IMR-90 (cell line): ENCODE results near the gene OR1F1. TPM values are rescaled to one million over a fixed set of nuclear protein-coding genes. Genes with fewer than 3 reads are reported as not detected.

Experiments
- ATAC-seq: fragments of 200-7000 bp; cut with Tn5 transposase; 2 replicates; pipeline ENCODE4 v1.9.1; 2020; ENCODE audit warnings: low read depth, mild to moderate bottlenecking, moderate library complexity
- BruUV-seq: library from RNA; stranded (reverse); fragments of 400-500 nt; replicated peaks from 2 replicates; lab custom pipeline; 2021; lab: Mats Ljungman, UMichigan
- CTCF ChIA-PET: fragments of 300-600 bp; formaldehyde crosslinking; extraction: SDS; loops from one replicate; lab custom pipeline; 2021; ENCODE audit warnings: antibody characterized with exemption; lab: Yijun Ruan, JAX
- POLR2A ChIA-PET: fragments of 300-600 bp; sonication (Branson Sonifier 250); formaldehyde crosslinking; loops from one replicate; lab custom pipeline; 2022; ENCODE audit warnings: antibody characterized with exemption; ENCODE audit not compliant: unreplicated experiment; lab: Charles Lee
- DNase-seq: peaks from one replicate; pipeline ENCODE4 v3.0.0; 2013
- H2AFZ ChIP-seq: replicated peaks from 2 replicates; pipeline ENCODE3; 2013; ENCODE audit warnings: low read length, mild to moderate bottlenecking; ENCODE audit not compliant: poor library complexity
- H2AK5ac ChIP-seq: 2 replicates; pipeline ENCODE4 v1.6.1; 2013; ENCODE audit warnings: low read depth, low read length, inconsistent platforms
- H2AK9ac ChIP-seq: replicated peaks from 2 replicates; pipeline ENCODE3; 2013; ENCODE audit warnings: mild to moderate bottlenecking, low read depth, low read length, moderate library complexity; ENCODE audit not compliant: poor library complexity
- H2BK120ac ChIP-seq: 2 replicates; pipeline ENCODE4 v1.6.1; 2013; ENCODE audit warnings: low read depth, low read length, inconsistent platforms
- H2BK15ac ChIP-seq: 3 replicates; pipeline ENCODE4 v1.6.1; 2013; ENCODE audit warnings: low read depth, low read length, inconsistent platforms
- H2BK20ac ChIP-seq: 2 replicates; pipeline ENCODE4 v1.6.1; 2013; ENCODE audit warnings: low read depth, mild to moderate bottlenecking, inconsistent platforms, low read length, moderate library complexity
- H2BK5ac ChIP-seq: 2 replicates; pipeline ENCODE4 v1.6.1; 2013; ENCODE audit warnings: mild to moderate bottlenecking, low read depth, low read length, inconsistent platforms; ENCODE audit not compliant: poor library complexity, severe bottlenecking
- H3K14ac ChIP-seq: replicated peaks from 2 replicates; pipeline ENCODE4 v1.6.1; 2013; ENCODE audit warnings: low read depth, low read length, inconsistent platforms
- H3K18ac ChIP-seq: 2 replicates; pipeline ENCODE4 v1.6.1; 2013; ENCODE audit warnings: low read depth, low read length, control low read depth
- H3K23ac ChIP-seq: 2 replicates; pipeline ENCODE4 v1.6.1; 2013; ENCODE audit warnings: low read depth, low read length, inconsistent platforms
- H3K27ac ChIP-seq: 2 replicates; pipeline ENCODE4 v1.5.1; 2013; ENCODE audit warnings: mild to moderate bottlenecking, control low read depth, low read length; ENCODE audit not compliant: insufficient read depth
- H3K27me3 ChIP-seq: 2 replicates; pipeline ENCODE4 v1.6.1; 2013; ENCODE audit warnings: low read length; ENCODE audit not compliant: control insufficient read depth, insufficient read depth
- H3K36me3 ChIP-seq: 2 replicates; pipeline ENCODE4 v1.6.1; 2013; ENCODE audit warnings: low read length, mixed read lengths; ENCODE audit not compliant: control insufficient read depth, insufficient read depth
- H3K4ac ChIP-seq: 2 replicates; pipeline ENCODE4 v1.6.1; 2013; ENCODE audit warnings: low read depth, low read length, inconsistent platforms
- H3K4me1 ChIP-seq: 2 replicates; pipeline ENCODE4 v1.6.1; 2013; ENCODE audit warnings: low read length, mixed read lengths; ENCODE audit not compliant: control insufficient read depth, insufficient read depth
- H3K4me2 ChIP-seq: 2 replicates; pipeline ENCODE4 v1.6.1; 2013; ENCODE audit warnings: low read depth, mild to moderate bottlenecking, control low read depth, low read length, moderate library complexity
- H3K4me3 ChIP-seq: 2 replicates; pipeline ENCODE4 v1.5.1; 2013; ENCODE audit warnings: low read depth, mild to moderate bottlenecking, control low read depth, low read length, moderate library complexity; ENCODE audit not compliant: insufficient read depth
- H3K56ac ChIP-seq: 2 replicates; pipeline ENCODE4 v1.6.1; 2013; ENCODE audit warnings: low read length, inconsistent platforms; ENCODE audit not compliant: insufficient read depth; ENCODE audit errors: extremely low read depth
- H3K79me1 ChIP-seq, 2 experiments: 2 replicates each; pipeline ENCODE4 v1.6.1; 2013; ENCODE audit warnings: low read length in 2 of 2, inconsistent platforms in 1 of 2, low read depth in 1 of 2
- H3K9ac ChIP-seq: 2 replicates; pipeline ENCODE4 v1.6.1; 2013; ENCODE audit warnings: low read depth, low read length, control low read depth
- H3K9me1 ChIP-seq: 2 replicates; pipeline ENCODE4 v1.6.1; 2013; ENCODE audit warnings: low read length, inconsistent platforms; ENCODE audit not compliant: insufficient read depth
- H3K9me3 ChIP-seq: 2 replicates; pipeline ENCODE4 v1.6.1; 2013; ENCODE audit warnings: low read length; ENCODE audit not compliant: control insufficient read depth, insufficient read depth
- H4K20me1 ChIP-seq: 2 replicates; pipeline ENCODE4 v1.6.1; 2013; ENCODE audit warnings: low read length, inconsistent platforms; ENCODE audit not compliant: insufficient read depth
- H4K5ac ChIP-seq: 2 replicates; pipeline ENCODE4 v1.6.1; 2013; ENCODE audit warnings: mild to moderate bottlenecking, low read depth, low read length, control low read depth
- H4K8ac ChIP-seq, 2 experiments: 2 replicates each; pipeline ENCODE4 v1.6.1; 2013; ENCODE audit warnings: low read depth in 2 of 2, low read length in 2 of 2, control low read depth in 1 of 2, inconsistent platforms in 1 of 2
- H4K91ac ChIP-seq: 2 replicates; pipeline ENCODE4 v1.6.1; 2013; ENCODE audit warnings: low read depth, low read length, inconsistent platforms; ENCODE audit not compliant: insufficient read depth
- CHD1 ChIP-seq: IDR thresholded peaks from 2 replicates; pipeline ENCODE4 v1.6.1; 2012; ENCODE audit warnings: low read depth, low read length, improper control_type of control experiment
- CTCF ChIP-seq: conservative IDR thresholded peaks from 2 replicates; pipeline ENCODE4 v1.5.1; 2012; ENCODE audit warnings: mild to moderate bottlenecking, low read depth, low read length, improper control_type of control experiment
- ELK1 ChIP-seq: fragments of 150-350 bp; IDR thresholded peaks from 2 replicates; pipeline ENCODE4 v1.6.1; 2016; ENCODE audit warnings: low read depth, mild to moderate bottlenecking, low read length, moderate library complexity, borderline replicate concordance
- FOS ChIP-seq: fragments of 150-350 bp; IDR thresholded peaks from 2 replicates; pipeline ENCODE4 v1.6.1; 2016; ENCODE audit warnings: low read depth, low read length
- MAFK ChIP-seq: IDR thresholded peaks from 2 replicates; pipeline ENCODE4 v1.6.1; 2012; ENCODE audit warnings: low read depth, low read length, improper control_type of control experiment
- NFE2L2 ChIP-seq: fragments of 150-350 bp; IDR thresholded peaks from 2 replicates; pipeline ENCODE4 v1.6.1; 2016; ENCODE audit warnings: low read depth, mild to moderate bottlenecking, low read length
- POLR2A ChIP-seq: IDR thresholded peaks from 2 replicates; pipeline ENCODE4 v1.6.1; 2012; ENCODE audit warnings: mild to moderate bottlenecking, low read depth, low read length
- RAD21 ChIP-seq: IDR thresholded peaks from 2 replicates; pipeline ENCODE4 v1.6.1; 2012; ENCODE audit warnings: low read length, improper control_type of control experiment
- RCOR1 ChIP-seq: IDR thresholded peaks from 2 replicates; pipeline ENCODE4 v1.6.1; 2012; ENCODE audit warnings: mild to moderate bottlenecking, low read length, improper control_type of control experiment; ENCODE audit not compliant: insufficient replicate concordance
- SMC3 ChIP-seq: fragments of 150-350 bp; IDR thresholded peaks from 2 replicates; pipeline ENCODE4 v1.6.1; 2016; ENCODE audit warnings: low read depth, mild to moderate bottlenecking, antibody characterized with exemption, low read length, moderate library complexity
- USF2 ChIP-seq: fragments of 150-350 bp; IDR thresholded peaks from 2 replicates; pipeline ENCODE4 v1.6.1; 2017; ENCODE audit warnings: mild to moderate bottlenecking, antibody characterized with exemption, low read length, low read depth
- WGBS, 2 experiments: methylation state at CpG; one replicate each; pipeline versions ENCODE4 v1.1.5 to v1.1.7; 2013; ENCODE audit warnings: missing lambda C conversion rate in 2 of 2; ENCODE audit not compliant: insufficient read length in 1 of 2; ENCODE audit errors: extremely low coverage in 2 of 2; 5-methylcytosine and 5-hydroxymethylcytosine counted together
- dilution Hi-C: fragments of 300-500 bp; cut with HindIII; formaldehyde crosslinking; loops from one replicate; pipeline ENCODE4 v1.14.3; 2018; ENCODE audit warnings: low sequenced_read_pairs; ENCODE audit not compliant: unreplicated experiment
- in situ Hi-C: fragments of 300-500 bp; cut with MboI; formaldehyde crosslinking; loops from 3 replicates; pipeline ENCODE4 v1.14.3; 2019; ENCODE audit warnings: low sequenced_read_pairs, inconsistent platforms, mixed read lengths
- intact Hi-C: fragments of 100-400 bp; cut with micrococcal nuclease; formaldehyde crosslinking; loops from 2 replicates; pipeline ENCODE4 v1.10.0; 2022
- polyA plus RNA-seq, 3 experiments: library from polyadenylated mRNA; depleted of rRNA; stranded (reverse); fragments of >200 nt; gene quantifications; 2 replicates each; pipeline ENCODE4 v1.2.3, GENCODE V29; 2012; ENCODE audit warnings: low replicate concordance in 1 of 3
- total RNA-seq: library from RNA; depleted of rRNA; stranded (reverse); fragments of >200 nt; gene quantifications from 2 replicates; pipeline ENCODE4 v1.2.3, GENCODE V29; 2012

OR1F1 gene
- total and polyA plus RNA-seq, 2 of the 4 experiments (the other 2 are of a cell fraction) = 0.12 TPM; not detected in 1

GRCh38 chr16:3214904-3215600 lies 27.0 kb downstream of the OR1F1 start:
- in situ Hi-C loops = no loop called here
- intact Hi-C loops = no loop called here
- DNase-seq = no peak

More at GRCh38 chr16:3214904-3215600, 27.0 kb downstream of the OR1F1 start:
- Histone ChIP-seq H3K9ac (no peak overlapping the region), H4K20me1 (no peaks in the 10 kb centered on the region), H4K8ac (no peak overlapping the region), H3K36me3 (no peaks in the 10 kb centered on the region), H3K9me3 (no peaks in the 10 kb centered on the region), H3K27me3 (no peaks in the 10 kb centered on the region), H2BK120ac (no peak overlapping the region), H3K18ac (no peak overlapping the region), H2AFZ (no peak overlapping the region), H3K9me1 (no peaks in the 10 kb centered on the region), H4K5ac (no peak overlapping the region), H3K14ac (no peak overlapping the region), H4K91ac (no peak overlapping the region), H3K4me1 (no peaks in the 10 kb centered on the region), H2AK9ac (no peak overlapping the region), H3K56ac (no peak overlapping the region), H2AK5ac (no peak overlapping the region), H2BK5ac (no peak overlapping the region), H3K4ac (no peak overlapping the region), H3K27ac (no peak overlapping the region), H2BK15ac (no peak overlapping the region), H3K23ac (no peak overlapping the region), H3K4me3 (no peak overlapping the region), H3K4me2 (no peak overlapping the region), H2BK20ac (no peak overlapping the region), H3K79me1 (no peaks in the 10 kb centered on the region)
- TF ChIP-seq CTCF (no peak), NFE2L2 (no peak), USF2 (no peak), CHD1 (no peak), FOS (no peak), RCOR1 (no peak), RAD21 (no peak), POLR2A (no peak), SMC3 (no peak), MAFK (no peak), ELK1 (no peak)
- dilution Hi-C loops = no loop called here
- POLR2A ChIA-PET = no interaction called here
- CTCF ChIA-PET = no interaction called here
- no TSS peak for BruUV-seq
- WGBS, 2 experiments = no CpG with 5 or more reads among the region's 7 CpGs
- ATAC-seq = no peak
